ENCODE results near the gene FOSL2.

Gene FOSL2

DNA sequence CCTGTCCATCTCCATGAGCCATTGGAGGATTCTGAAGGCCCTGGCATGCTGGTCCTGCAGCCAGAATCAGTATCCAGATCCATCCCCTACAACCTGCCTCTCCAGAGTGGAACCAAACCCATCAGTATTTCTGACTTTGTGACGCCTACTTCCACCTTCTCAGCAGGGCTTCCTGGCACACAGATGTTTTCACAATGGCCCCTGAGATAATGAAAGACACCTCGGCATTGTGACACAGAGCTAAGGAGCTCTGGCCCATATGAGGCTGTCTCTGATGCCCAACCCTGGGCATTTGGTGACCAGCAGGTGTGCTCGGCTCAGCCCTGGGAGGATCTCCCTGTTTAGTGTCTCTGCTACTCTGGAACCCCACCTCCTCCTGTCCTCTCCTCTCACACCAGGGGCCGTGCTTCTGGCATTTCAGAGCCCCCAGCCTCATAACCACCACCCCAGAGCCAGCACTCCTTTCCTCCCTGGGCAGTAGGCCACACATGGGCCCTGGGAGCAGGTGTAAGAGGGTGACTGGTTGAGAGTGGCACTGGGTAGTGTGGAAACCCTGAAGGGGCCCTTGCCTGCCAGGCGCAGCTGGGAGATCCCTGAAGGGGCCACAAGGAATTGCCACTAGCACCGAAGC, 38.2 kb downstream of the FOSL2 start:
- peak in 1 of 2 experiments; percentile 64 for DNase-seq (ENCODE audit: low read depth in 1 of 2, low spot score in 1 of 2)
- TF ChIP-seq, protein P1, sequence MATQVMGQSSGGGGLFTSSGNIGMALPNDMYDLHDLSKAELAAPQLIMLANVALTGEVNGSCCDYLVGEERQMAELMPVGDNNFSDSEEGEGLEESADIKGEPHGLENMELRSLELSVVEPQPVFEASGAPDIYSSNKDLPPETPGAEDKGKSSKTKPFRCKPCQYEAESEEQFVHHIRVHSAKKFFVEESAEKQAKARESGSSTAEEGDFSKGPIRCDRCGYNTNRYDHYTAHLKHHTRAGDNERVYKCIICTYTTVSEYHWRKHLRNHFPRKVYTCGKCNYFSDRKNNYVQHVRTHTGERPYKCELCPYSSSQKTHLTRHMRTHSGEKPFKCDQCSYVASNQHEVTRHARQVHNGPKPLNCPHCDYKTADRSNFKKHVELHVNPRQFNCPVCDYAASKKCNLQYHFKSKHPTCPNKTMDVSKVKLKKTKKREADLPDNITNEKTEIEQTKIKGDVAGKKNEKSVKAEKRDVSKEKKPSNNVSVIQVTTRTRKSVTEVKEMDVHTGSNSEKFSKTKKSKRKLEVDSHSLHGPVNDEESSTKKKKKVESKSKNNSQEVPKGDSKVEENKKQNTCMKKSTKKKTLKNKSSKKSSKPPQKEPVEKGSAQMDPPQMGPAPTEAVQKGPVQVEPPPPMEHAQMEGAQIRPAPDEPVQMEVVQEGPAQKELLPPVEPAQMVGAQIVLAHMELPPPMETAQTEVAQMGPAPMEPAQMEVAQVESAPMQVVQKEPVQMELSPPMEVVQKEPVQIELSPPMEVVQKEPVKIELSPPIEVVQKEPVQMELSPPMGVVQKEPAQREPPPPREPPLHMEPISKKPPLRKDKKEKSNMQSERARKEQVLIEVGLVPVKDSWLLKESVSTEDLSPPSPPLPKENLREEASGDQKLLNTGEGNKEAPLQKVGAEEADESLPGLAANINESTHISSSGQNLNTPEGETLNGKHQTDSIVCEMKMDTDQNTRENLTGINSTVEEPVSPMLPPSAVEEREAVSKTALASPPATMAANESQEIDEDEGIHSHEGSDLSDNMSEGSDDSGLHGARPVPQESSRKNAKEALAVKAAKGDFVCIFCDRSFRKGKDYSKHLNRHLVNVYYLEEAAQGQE (IDR thresholded peaks at IDR 0.05; ENCODE audit: insufficient replicate concordance, low read depth): no peak
- TF ChIP-seq POLR2AphosphoS5 (IDR thresholded peaks at IDR 0.05; ENCODE audit: low read depth) (no peak), SPI1 (IDR thresholded peaks at IDR 0.05; ENCODE audit: borderline replicate concordance, low read depth) (no peak), GABPA (IDR thresholded peaks at IDR 0.05; ENCODE audit: low read depth) (no peak)
- TF ChIP-seq, protein P2, sequence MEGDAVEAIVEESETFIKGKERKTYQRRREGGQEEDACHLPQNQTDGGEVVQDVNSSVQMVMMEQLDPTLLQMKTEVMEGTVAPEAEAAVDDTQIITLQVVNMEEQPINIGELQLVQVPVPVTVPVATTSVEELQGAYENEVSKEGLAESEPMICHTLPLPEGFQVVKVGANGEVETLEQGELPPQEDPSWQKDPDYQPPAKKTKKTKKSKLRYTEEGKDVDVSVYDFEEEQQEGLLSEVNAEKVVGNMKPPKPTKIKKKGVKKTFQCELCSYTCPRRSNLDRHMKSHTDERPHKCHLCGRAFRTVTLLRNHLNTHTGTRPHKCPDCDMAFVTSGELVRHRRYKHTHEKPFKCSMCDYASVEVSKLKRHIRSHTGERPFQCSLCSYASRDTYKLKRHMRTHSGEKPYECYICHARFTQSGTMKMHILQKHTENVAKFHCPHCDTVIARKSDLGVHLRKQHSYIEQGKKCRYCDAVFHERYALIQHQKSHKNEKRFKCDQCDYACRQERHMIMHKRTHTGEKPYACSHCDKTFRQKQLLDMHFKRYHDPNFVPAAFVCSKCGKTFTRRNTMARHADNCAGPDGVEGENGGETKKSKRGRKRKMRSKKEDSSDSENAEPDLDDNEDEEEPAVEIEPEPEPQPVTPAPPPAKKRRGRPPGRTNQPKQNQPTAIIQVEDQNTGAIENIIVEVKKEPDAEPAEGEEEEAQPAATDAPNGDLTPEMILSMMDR (IDR thresholded peaks at IDR 0.05; ENCODE audit: insufficient read depth, low read length): no peak
- Histone ChIP-seq H3K27ac (replicated peaks) (peak overlapping the region; percentile 54), H3K27me3 (ENCODE audit: insufficient read depth, poor library complexity, severe bottlenecking) (no peaks in the 10 kb centered on the region), H3K4me3 (replicated peaks; ENCODE audit: insufficient read depth, low read length) (no peak overlapping the region)

DNA sequence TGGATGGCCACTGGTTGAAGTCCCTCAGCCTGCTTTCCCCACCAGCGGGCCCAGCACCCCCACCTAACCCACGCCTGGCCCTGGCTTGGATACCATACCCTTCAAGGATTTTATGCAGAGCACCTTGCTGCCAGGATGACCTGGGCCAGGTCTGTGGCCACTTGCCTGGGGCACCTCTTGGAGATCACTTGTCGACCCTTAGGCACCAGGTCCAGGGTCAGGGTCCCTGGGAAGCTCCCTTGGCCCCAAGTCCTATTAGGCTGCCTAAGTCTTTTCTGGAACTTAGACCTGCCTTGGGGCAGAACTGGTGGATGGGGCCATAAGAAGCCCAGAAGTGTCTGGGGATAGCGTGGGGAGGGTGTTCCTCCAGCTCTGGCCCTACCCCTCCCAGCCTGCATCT, 39.1 kb downstream of the FOSL2 start:
- TF ChIP-seq, protein P1 (IDR thresholded peaks at IDR 0.05; ENCODE audit: insufficient replicate concordance, low read depth): no peak
- no peak for TF ChIP-seq SPI1 (IDR thresholded peaks at IDR 0.05; ENCODE audit: borderline replicate concordance, low read depth)
- no peak for TF ChIP-seq POLR2AphosphoS5 (IDR thresholded peaks at IDR 0.05; ENCODE audit: low read depth)
- TF ChIP-seq GABPA (IDR thresholded peaks at IDR 0.05; ENCODE audit: low read depth): no peak
- TF ChIP-seq, protein P2 (IDR thresholded peaks at IDR 0.05; ENCODE audit: insufficient read depth, low read length): no peak
- H3K4me3 ChIP-seq (replicated peaks; ENCODE audit: insufficient read depth, low read length): no peak overlapping the region
- no peak overlapping the region for H3K27ac ChIP-seq (replicated peaks)
- DNase-seq (ENCODE audit: low read depth in 1 of 2, low spot score in 1 of 2): no peak
- H3K27me3 ChIP-seq (ENCODE audit: insufficient read depth, poor library complexity, severe bottlenecking): no peaks in the 10 kb centered on the region

DNA sequence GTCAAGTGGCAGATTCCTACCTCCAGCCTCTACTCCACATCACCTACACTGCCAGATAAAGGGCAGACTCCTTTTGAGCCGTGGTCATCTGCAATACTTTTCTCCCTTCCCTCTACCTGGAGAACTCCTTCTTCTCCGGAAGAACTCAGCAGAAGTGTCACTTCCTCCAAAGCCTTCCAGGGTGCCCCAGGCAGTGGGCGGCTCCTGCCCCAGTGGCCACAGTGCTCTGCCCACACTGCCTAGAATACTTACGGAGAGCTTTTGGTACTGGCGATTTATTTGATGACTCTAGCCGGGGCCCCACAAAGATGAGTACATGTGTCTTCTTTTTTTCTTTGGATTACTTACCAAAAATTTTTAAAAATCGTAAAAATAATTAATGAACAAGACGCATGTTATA, 39.7 kb downstream of the FOSL2 start:
- no peak overlapping the region for H3K4me3 ChIP-seq (replicated peaks; ENCODE audit: insufficient read depth, low read length)
- H3K27ac ChIP-seq (replicated peaks): no peak overlapping the region
- DNase-seq (ENCODE audit: low read depth in 1 of 2, low spot score in 1 of 2): no peak
- H3K27me3 ChIP-seq (ENCODE audit: insufficient read depth, poor library complexity, severe bottlenecking): no peaks in the 10 kb centered on the region
- no peak for TF ChIP-seq SPI1 (IDR thresholded peaks at IDR 0.05; ENCODE audit: borderline replicate concordance, low read depth)
- TF ChIP-seq, protein P1 (IDR thresholded peaks at IDR 0.05; ENCODE audit: insufficient replicate concordance, low read depth): no peak
- TF ChIP-seq POLR2AphosphoS5 (IDR thresholded peaks at IDR 0.05; ENCODE audit: low read depth): no peak
- TF ChIP-seq, protein P2 (IDR thresholded peaks at IDR 0.05; ENCODE audit: insufficient read depth, low read length): no peak
- no peak for TF ChIP-seq GABPA (IDR thresholded peaks at IDR 0.05; ENCODE audit: low read depth)

Measured in HL-60 (cell line).